Prostate gland (tissue), 2 donors: ENCODE measurements around the gene DOCK4. TPM values are rescaled to one million over a fixed set of nuclear protein-coding genes. Genes with fewer than 3 reads are reported as not detected.

ENCODE experiments used
- DNase-seq: peaks from one replicate; pipeline ENCODE4 v3.0.0-alpha.2; 2019; ENCODE audit warnings: low spot score
- H3K27ac ChIP-seq, 2 donors: fragments of 200-600 bp; sonication (generic); 2 replicates each; pipeline ENCODE4 v1.5.1; 2017 to 2019
- H3K27me3 ChIP-seq: fragments of 200-600 bp; sonication (generic); replicated peaks from 2 replicates; pipeline ENCODE4 v1.5.1; 2019; ENCODE audit not compliant: insufficient read depth
- H3K36me3 ChIP-seq, 2 donors: fragments of 200-600 bp; sonication (generic); 1 replicate in 1 of 2; 2 replicates in 1 of 2; pipeline versions ENCODE4 v1.5.1 to v1.8.1; 2017 to 2019
- H3K4me1 ChIP-seq: fragments of 200-600 bp; sonication (generic); replicated peaks from 2 replicates; pipeline ENCODE4 v1.5.1; 2019
- H3K4me3 ChIP-seq, 2 donors: fragments of 200-600 bp; sonication (generic); 2 replicates each; pipeline ENCODE4 v1.5.1; 2017 to 2019
- H3K9me3 ChIP-seq: fragments of 200-600 bp; sonication (generic); 2 replicates; pipeline ENCODE4 v1.5.1; 2017
- POLR2A ChIP-seq: fragments of 450-650 bp; IDR thresholded peaks from one replicate; pipeline ENCODE4 v1.6.1; 2016; ENCODE audit warnings: antibody characterized with exemption, mild to moderate bottlenecking
- POLR2AphosphoS5 ChIP-seq: sonication (generic); formaldehyde crosslinking; IDR thresholded peaks from one replicate; pipeline ENCODE4 v1.6.1; 2017; ENCODE audit warnings: antibody characterized with exemption
- whole genome bisulfite sequencing: methylation state at CpG from one replicate; pipeline ENCODE4 v1.1.5; 2018; 5-methylcytosine and 5-hydroxymethylcytosine counted together
- intact Hi-C: fragments of 100-400 bp; cut with DNase I; formaldehyde crosslinking; loops from one replicate; pipeline ENCODE4 v1.14.2; 2022
- total RNA-seq, 2 donors: library from RNA; depleted of rRNA; stranded (reverse); fragments of >200 nt; gene quantifications; one replicate each; pipeline ENCODE4 v1.1.0, GENCODE V29; 2016
- TF ChIP-seq, protein P1 (sequence below), 4 experiments: fragments of 200-600 bp in 2 of 4; fragments of 450-650 bp in 2 of 4; sonication (generic) in 2 of 4; IDR thresholded peaks; 1 replicate in 3 of 4; 2 replicates in 1 of 4; pipeline ENCODE4 v1.5.1; 2016 to 2019; ENCODE audit warnings: antibody characterized with exemption in 4 of 4, mild to moderate bottlenecking in 2 of 4, moderate library complexity in 2 of 4

Gene DOCK4
- total RNA-seq, 2 donors from 2014 or later: 21.8 to 37.4 TPM

DNA sequence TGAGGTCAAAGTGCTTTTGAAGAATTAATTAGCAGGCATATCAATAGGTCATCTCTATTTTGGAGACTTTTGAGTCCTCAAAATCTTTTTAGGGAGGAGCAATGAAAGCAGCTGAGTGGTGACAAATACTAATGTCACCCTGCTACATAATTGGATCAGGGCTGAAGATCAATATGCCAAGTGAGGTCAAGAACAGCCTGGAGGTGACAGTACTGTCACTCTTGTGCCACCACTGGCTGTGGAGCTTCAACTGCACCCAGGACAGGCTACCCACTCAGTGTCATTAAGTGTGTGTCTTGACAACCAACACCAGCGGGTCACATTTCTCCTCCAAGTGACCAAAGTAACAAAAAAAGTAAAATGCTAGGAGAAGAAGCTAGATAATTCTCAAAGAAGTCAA is 167.8 kb downstream of the DOCK4 start:
- intact Hi-C loops: no loop called here
- no peaks in the 10 kb centered on the region for H3K27me3 ChIP-seq
- TF ChIP-seq POLR2A (no peak), POLR2AphosphoS5 (no peak)
- TF ChIP-seq, protein P1, sequence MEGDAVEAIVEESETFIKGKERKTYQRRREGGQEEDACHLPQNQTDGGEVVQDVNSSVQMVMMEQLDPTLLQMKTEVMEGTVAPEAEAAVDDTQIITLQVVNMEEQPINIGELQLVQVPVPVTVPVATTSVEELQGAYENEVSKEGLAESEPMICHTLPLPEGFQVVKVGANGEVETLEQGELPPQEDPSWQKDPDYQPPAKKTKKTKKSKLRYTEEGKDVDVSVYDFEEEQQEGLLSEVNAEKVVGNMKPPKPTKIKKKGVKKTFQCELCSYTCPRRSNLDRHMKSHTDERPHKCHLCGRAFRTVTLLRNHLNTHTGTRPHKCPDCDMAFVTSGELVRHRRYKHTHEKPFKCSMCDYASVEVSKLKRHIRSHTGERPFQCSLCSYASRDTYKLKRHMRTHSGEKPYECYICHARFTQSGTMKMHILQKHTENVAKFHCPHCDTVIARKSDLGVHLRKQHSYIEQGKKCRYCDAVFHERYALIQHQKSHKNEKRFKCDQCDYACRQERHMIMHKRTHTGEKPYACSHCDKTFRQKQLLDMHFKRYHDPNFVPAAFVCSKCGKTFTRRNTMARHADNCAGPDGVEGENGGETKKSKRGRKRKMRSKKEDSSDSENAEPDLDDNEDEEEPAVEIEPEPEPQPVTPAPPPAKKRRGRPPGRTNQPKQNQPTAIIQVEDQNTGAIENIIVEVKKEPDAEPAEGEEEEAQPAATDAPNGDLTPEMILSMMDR (IDR thresholded peaks at IDR 0.05): no peak
- DNase-seq: no peak
- no peaks in the 10 kb centered on the region for H3K36me3 ChIP-seq
- H3K4me3 ChIP-seq: no peak overlapping the region
- no peaks in the 10 kb centered on the region for H3K9me3 ChIP-seq
- no peaks in the 10 kb centered on the region for H3K4me1 ChIP-seq
- WGBS: 100% methylated on average over 1 of the region's 1 CpG
- H3K27ac ChIP-seq: no peak overlapping the region

DNA sequence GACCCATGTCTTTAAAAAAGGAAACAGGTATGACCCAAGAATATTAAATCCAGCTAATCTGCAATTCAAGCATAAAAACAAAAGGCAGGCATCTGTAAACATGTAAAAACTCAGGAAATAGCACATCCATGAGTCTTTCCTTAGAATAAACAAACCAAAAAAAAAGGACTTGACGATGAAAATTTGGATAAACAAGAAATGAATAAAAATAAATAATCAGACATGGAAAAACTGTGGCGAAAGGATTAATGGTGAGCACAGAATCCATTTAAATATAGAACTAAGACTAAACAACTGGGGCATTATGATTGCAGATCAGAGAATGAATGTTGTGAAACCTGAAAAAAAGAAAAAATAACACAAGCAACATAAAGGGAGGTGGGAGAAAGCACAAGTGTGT is 170.1 kb downstream of the DOCK4 start:
- Histone ChIP-seq H3K27me3 (no peaks in the 10 kb centered on the region), H3K4me1 (no peaks in the 10 kb centered on the region), H3K4me3 (no peak overlapping the region), H3K27ac (no peak overlapping the region), H3K36me3 (no peaks in the 10 kb centered on the region), H3K9me3 (no peaks in the 10 kb centered on the region)
- TF ChIP-seq, protein P1 (IDR thresholded peaks at IDR 0.05): no peak
- TF ChIP-seq POLR2A: no peak
- TF ChIP-seq POLR2AphosphoS5: no peak
- WGBS: 73% methylated on average over 2 of the region's 2 CpGs
- DNase-seq: no peak
- intact Hi-C loops: no loop called here

DNA sequence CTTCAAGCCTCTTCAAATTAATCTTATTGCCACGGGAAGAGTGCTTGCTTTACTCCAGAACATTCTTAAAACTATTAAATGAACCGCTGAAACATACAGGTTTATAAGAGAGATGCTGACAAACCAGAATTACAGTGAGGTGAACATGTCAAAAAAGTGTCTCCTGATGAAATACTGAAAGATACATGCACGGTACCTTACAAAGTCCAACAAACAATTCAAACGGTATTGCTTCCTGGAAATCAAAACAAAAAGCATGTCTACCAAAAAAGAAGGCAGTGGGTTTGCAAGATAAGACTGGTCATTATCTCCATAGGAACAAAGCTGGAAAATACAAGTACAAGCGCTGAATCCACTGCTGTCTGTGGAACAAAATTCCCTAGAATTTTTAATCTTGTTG is 174.5 kb downstream of the DOCK4 start:
- Histone ChIP-seq H3K4me3 (no peak overlapping the region), H3K36me3 (no peaks in the 10 kb centered on the region), H3K9me3 (no peaks in the 10 kb centered on the region), H3K4me1 (no peaks in the 10 kb centered on the region), H3K27ac (no peak overlapping the region), H3K27me3 (no peaks in the 10 kb centered on the region)
- 75% methylated on average over 5 of the region's 5 CpGs for WGBS
- DNase-seq: no peak
- intact Hi-C loops: no loop called here
- no peak for TF ChIP-seq POLR2AphosphoS5
- no peak for TF ChIP-seq POLR2A
- TF ChIP-seq, protein P1 (IDR thresholded peaks at IDR 0.05): no peak

DNA sequence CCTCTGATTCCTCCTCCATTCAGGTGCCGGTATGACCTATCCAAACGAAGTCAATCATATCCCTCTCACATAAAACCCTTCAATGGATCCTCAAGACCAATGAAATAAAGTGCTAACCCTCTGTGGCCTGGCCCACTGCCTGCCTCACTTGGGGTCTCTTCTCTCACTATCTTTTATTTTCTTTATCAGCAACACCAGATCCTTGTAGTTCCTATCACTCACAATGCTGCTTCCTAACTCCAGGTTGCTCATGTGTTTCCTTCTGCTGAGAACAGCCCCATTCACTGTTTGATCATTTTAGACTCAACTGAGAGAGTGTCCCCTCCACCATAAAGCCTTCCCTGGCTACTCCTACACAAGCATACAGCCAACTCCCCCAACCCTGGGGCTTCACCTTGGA is 180.6 kb downstream of the DOCK4 start:
- DNase-seq: no peak
- no peak overlapping the region for H3K4me3 ChIP-seq
- no peak for TF ChIP-seq POLR2A
- TF ChIP-seq POLR2AphosphoS5: no peak
- TF ChIP-seq, protein P1 (IDR thresholded peaks at IDR 0.05): no peak
- intact Hi-C loops: no loop called here
- H3K27me3 ChIP-seq: no peaks in the 10 kb centered on the region
- no peaks in the 10 kb centered on the region for H3K9me3 ChIP-seq
- no peaks in the 10 kb centered on the region for H3K36me3 ChIP-seq
- H3K4me1 ChIP-seq: no peaks in the 10 kb centered on the region
- H3K27ac ChIP-seq: no peak overlapping the region
- 89% methylated on average over 2 of the region's 2 CpGs for WGBS

DNA sequence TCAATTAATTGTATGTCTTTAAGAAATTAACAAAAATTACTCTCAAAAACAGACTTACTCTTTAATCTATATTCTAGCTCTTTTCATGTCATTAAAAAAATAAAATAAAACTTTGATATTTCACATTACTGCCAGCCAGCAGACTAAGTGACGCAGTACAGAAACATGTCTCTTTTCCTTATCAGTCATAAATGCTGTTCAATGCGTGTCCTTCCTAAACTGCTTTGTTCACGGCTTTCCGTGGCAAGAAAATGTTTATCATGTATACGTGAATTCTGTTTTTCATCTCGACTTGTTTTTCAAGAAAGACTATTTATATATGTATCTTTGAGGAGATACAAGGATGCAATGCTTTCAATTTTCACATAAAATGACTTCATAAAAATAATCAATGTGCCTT is 182.4 kb downstream of the DOCK4 start:
- no peaks in the 10 kb centered on the region for H3K36me3 ChIP-seq
- H3K4me1 ChIP-seq: no peaks in the 10 kb centered on the region
- 93% methylated on average over 6 of the region's 6 CpGs for WGBS
- H3K4me3 ChIP-seq: no peak overlapping the region
- no peaks in the 10 kb centered on the region for H3K9me3 ChIP-seq
- no peaks in the 10 kb centered on the region for H3K27me3 ChIP-seq
- H3K27ac ChIP-seq: no peak overlapping the region
- DNase-seq: no peak
- intact Hi-C loops: no loop called here
- TF ChIP-seq POLR2AphosphoS5: no peak
- TF ChIP-seq POLR2A: no peak
- TF ChIP-seq, protein P1 (IDR thresholded peaks at IDR 0.05): no peak
